Stromal cell of bone marrow (primary cell): ENCODE measurements around the gene SLC44A3.

ENCODE experiments used
- DNase-seq: peaks from one replicate; pipeline ENCODE4 v3.0.0-alpha.2; 2012; ENCODE audit warnings: low read depth

SLC44A3 gene

DNA sequence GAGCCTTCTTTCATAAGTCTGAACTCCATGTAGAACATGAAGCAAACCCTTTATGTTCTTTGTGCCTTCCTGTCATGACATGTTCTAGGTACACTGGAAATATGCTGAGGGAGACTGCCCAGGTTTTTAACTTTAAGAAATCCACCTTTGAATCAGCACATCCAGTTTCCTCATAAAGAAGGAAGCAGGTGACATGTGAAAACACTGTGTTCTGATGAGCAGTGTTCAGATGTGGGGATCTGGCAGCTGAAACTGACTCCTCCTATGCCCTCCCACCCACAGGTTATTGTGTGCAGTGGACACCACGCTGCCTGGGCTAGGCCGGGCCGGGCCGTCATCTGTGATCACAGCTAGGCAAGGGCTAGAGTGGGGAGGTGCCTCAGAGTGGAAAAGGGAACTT, 55.6 kb downstream of the SLC44A3 start:
- DNase-seq, result no peak

- no peak for DNase-seq
Measured at GRCh38 chr1:94876362-94876761, 56.2 kb downstream of the SLC44A3 start.

GRCh38 chr1:94878329-94878728, 58.2 kb downstream of the SLC44A3 start:
- DNase-seq, result no peak

- DNase-seq, result peak; percentile 47
Measured at GRCh38 chr1:94883691-94884090, 63.5 kb downstream of the SLC44A3 start.

DNA sequence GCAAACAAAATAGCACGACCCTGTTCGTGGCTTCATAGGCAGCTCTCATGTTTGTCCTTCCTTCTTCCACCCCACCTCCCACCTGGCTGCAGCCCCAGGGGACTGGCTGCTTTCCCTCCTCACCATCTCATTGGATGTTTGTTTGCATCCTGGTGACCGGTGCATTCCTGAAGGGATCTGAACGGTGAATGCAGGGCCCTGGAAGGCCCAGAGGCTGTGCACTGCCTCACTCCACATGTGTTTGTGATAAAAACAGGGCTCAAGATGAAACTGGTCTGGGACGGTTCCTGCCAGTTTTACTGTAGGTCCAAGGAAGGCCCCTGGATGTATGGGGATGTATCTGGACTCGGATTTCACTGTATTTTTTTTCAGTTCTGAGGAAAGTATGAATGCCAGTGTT, 63.9 kb downstream of the SLC44A3 start:
- no peak for DNase-seq

DNA sequence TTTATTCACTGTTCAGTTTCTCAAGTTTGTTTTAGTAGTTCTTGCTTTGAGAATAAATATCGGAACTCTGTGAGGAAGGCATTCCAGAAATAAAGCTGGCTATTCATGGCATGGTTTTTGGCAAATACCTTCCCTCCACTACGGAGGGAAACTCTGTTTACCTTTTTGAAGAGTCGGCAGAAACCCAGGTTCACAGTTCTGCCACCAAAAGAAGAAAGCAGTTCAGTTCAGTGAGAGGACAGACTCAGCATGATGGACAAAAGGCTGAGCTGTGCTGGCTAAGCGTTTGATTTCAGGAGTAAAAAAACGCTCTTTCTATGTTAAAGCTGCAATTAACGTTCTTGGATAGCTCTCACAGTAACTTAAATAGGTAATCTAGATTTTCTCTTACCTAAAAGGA, 64.3 kb downstream of the SLC44A3 start:
- no peak for DNase-seq

DNA sequence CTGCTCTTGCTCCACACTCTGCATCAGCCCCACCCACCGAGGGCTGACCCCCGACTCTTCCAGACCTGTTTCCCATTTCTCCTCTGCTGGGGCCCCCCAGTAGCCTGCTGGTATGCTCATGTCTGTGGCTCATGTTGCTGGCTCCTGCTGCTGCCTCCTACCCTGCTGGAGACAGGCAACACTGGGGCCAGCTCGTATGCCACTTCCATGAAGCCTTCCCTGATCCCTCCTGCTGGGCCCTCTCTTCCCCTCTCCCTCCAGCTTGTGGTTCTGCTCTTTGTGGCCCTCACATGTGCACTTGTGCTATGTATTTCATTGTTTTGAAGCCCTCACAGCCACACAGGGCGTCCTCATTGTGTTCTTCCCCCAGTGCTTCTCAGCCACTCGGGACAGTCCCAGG, 66.2 kb downstream of the SLC44A3 start:
- DNase-seq, result no peak

GRCh38 chr1:94887106-94887505, 66.9 kb downstream of the SLC44A3 start:
- DNase-seq, result no peak

- DNase-seq, result no peak
Measured at GRCh38 chr1:94887603-94888171, 67.5 kb downstream of the SLC44A3 start.

DNA sequence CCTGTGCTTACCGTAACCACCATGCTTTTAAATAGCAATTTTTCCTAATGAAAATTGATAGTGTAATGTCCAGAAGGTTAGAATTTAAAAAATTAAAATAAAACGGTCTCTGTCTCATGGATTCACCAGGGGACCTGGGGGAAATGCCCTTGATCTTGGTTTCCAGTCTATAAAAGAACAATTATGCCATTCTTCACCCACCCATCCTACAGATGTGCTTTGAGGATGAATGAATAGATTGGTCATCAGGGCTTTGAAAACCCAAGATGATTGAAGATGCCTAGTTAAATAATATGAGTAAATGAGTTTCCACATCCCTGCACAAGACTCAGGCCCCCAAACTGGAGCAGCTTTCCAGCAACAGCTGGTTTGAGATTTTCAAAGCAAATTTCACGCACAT, 68.0 kb downstream of the SLC44A3 start:
- DNase-seq, result no peak

DNA sequence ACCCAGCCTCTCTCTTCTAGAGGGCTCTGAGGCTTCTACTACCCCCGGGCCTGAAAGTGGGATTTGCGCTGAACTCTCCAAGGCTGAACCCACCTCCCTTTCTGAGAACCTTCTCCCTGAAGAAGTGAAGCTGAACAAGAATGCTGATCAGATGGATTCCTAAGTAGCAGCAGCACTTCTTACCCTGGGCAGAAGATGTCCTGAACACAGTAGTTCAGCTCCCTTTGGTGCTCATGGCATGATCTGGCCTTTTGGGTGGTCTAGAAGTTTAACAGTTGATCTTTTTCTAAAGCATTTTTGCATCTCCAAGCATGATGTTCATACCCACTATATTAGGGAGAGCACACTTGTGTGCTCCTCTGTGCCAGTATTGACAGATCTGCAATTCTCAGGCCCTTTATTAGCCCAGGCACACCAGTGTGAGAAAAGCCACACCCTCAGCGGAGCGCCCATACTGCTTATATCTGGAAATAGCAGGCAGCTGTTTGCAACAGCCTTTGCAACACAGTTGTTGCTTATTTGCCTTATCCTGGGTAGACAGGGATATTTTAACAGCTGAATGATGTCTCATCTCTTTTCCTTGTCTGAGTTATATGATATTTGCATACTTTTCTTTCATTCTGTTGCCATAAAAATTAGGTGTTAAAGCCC, 72.6 kb downstream of the SLC44A3 start:
- no peak for DNase-seq

GRCh38 chr1:94894630-94895029, 74.5 kb downstream of the SLC44A3 start:
- no peak for DNase-seq

DNA sequence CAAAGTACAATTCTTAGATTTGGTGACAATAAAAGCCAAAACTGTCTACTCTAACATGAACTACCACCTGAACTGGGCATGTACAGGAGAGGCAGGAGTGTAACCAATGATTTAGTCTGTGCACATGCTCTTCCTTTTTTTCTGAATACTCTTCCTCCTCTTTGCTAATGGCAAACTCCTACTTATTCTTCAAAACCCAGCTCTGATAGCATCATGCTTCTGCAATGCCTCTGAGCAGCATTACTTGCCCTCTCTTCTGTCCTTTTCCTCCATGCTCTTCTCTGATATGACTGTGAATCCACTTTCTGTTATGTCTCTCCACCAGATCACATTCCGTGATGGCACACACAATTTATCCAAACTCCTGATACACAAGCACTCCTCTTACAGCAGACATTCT, 75.4 kb downstream of the SLC44A3 start:
- DNase-seq, result no peak

- no peak for DNase-seq
Measured at GRCh38 chr1:94898491-94899385, 78.6 kb downstream of the SLC44A3 start.

DNA sequence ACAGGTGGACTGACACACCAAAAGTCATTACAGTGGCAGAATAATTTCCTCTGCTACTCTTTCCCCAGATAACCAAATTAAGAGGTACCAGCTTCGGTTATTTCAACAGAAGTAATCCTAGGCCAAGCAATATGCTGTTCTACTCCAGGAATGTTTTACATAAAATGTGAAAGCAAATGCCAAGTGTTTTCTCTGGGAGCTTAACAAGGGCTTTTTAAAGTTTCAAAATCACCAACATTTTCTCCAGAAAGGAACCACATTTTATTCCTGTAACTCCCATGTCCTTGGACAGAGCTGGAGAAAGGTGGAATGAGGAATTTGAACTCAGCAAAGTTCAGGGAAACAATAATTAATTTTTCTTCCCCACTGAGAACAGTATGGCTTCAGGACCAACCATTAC, 79.6 kb downstream of the SLC44A3 start:
- DNase-seq, result no peak

GRCh38 chr1:94901841-94902240, 81.7 kb downstream of the SLC44A3 start:
- DNase-seq, result no peak

DNA sequence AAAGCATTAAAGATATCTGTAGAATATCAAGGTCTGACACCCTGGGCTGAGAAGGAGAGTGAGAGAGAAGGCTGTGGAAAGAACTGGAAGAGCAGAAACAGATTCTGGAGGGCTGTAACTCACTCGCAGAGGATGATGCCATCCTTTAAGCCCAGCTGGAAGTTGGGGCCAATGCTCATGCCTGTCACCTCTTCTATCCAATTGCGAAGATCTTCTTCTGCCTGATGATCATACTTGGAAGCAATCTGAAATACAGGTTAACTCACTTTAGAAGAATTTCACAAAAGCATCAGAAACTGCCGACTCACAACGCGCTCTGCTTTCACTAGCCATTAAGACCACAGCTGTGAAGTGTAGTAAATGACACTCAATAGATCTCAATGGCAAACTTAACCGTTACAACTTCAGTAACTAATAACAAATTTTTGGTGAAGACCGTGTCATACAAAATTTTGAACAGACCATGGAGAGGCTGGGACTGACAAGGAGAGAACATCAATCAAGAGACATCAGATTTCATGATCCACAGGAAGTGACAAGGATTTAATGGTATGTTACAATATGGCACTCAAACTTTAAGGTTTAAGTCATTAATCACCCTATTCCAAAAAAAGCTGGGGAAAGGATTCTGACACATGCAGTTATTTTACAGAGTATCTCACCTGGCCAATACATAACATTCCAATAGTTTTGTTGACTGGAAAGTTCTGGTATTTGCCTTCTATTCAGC, 83.3 kb downstream of the SLC44A3 start:
- no peak for DNase-seq

- no peak for DNase-seq
Measured at GRCh38 chr1:94905207-94905606, 85.0 kb downstream of the SLC44A3 start.

- no peak for DNase-seq
Measured at GRCh38 chr1:94906382-94906781, 86.2 kb downstream of the SLC44A3 start.

GRCh38 chr1:94907136-94907535, 87.0 kb downstream of the SLC44A3 start:
- DNase-seq, result no peak

DNA sequence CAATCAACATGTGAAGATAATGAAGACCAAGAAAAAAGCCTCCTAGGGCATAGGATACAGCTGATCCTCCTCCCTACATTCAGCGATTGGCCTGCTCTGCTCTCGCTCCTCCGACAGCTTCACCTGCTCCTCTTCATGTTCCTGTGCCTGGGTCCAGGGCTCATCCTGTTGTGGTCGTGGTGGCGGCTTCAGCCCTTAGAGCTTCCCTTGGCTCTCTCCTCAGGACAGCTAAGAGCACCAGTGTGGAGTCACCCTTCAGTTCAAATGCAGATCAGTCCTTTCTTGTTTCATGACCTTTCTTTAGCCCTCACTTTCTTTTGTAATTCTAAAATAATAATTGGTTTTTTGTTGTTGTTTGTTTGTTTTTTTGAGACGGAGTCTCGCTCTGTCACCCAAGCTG, 88.0 kb downstream of the SLC44A3 start:
- no peak for DNase-seq

GRCh38 chr1:94908965-94909364, 88.8 kb downstream of the SLC44A3 start:
- no peak for DNase-seq

DNA sequence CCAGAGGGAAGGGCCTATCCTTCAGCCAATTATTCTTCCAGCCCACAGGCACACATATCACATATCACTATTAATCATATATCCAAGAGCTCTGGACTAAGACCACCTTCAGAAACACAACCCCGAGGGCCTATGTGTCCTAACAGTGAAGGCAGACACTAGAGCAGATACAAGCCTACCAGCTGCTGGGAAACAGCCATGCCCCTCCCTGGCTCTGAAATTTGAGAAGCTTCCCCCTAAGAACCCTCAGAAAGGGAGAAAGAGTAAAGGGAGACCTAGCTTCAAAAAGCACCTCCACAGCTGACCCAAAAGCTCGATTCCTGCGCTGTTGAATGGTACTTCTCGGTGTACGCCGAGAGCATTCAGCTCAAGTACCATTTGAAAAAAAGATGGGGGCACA, 89.3 kb downstream of the SLC44A3 start:
- no peak for DNase-seq
